ENCODE measurements around the gene SYAP1.
"Not testable (repeated sequence)": the region's sequence is repeated elsewhere in the genome, so short reads cannot be mapped to it uniquely, and the experiment has no call there.

SYAP1 gene, protein sequence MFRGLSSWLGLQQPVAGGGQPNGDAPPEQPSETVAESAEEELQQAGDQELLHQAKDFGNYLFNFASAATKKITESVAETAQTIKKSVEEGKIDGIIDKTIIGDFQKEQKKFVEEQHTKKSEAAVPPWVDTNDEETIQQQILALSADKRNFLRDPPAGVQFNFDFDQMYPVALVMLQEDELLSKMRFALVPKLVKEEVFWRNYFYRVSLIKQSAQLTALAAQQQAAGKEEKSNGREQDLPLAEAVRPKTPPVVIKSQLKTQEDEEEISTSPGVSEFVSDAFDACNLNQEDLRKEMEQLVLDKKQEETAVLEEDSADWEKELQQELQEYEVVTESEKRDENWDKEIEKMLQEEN

DNA sequence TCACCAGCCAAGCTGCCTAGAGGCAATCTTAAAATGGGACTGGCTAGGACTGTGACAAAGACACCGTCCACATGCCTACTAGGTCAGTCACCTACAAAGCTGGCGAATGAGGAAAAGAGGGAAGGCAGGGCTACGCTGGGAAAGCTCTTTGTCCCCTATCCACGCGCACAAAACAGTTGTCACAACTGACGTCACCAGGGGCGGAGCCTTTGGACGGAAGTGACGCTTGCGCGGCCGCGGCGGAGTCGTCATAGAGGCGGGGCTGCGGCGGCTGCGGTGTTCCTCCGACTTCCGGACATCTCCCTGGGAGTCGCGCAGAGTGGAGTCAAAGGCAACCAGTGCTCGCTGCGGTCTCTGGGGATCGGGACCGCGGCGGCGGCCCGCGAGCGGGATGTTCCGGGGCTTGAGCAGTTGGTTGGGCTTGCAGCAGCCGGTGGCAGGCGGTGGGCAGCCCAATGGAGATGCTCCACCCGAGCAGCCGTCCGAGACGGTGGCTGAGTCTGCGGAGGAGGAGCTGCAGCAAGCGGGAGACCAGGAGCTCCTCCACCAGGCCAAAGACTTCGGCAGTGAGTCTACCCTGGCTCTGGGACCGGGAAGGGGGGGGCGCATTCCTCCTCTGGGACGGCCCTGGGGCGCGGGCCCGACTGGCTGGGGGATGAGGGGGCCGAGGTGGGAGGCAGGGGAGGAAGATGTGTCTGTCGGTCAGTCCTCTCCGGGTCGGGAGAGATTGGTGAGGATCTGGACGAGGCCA lies at the start of gene SYAP1:
Gene SYAP1 (plus strand): TSS at position 279 of the 751 bp plus-strand sequence. CDS start 113 bp downstream, at position 392.
- peak; percentile 91 for DNase-seq (ENCODE audit: low spot score)

DNA sequence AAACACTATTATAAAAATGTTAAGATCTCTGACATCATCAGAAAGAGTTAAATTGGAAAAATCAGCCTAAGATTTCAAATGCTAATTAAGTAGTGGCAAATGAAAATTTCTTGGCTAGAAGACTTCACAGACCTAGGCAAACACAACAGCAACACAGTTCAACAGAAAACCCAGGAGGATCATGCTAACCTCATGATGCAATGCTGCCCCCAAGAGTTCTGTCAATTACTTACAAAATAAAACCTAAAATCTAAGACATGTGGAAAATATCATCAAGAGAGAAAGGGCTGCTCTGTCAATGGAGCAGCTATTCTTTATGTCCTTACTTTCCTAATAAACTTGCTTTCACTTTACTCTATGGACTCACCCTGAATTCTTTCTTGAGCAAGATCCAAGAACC lies 48.4 kb upstream of the SYAP1 start:
- DNase-seq (ENCODE audit: low spot score): peak; percentile 53

DNA sequence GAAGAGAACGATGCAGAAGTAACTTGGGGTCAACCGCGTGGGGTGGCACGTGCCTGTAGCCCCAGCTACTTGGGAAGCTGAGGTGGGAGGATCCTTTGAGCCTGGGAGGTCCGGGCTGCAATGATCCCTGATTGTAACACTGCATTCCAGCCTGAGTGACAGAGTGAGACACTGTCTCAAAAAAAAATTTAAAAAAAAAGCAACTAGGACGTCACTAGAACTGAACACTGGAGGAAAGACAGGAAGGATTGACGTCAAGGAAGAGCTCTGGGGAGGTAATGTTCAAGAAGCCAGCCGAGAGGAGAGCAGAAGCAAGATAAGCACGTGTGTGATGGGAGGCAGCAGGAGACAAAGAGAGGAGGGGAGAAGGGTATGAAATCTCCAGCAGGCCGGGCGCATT lies 40.7 kb upstream of the SYAP1 start:
- DNase-seq (ENCODE audit: low spot score): no peak

DNA sequence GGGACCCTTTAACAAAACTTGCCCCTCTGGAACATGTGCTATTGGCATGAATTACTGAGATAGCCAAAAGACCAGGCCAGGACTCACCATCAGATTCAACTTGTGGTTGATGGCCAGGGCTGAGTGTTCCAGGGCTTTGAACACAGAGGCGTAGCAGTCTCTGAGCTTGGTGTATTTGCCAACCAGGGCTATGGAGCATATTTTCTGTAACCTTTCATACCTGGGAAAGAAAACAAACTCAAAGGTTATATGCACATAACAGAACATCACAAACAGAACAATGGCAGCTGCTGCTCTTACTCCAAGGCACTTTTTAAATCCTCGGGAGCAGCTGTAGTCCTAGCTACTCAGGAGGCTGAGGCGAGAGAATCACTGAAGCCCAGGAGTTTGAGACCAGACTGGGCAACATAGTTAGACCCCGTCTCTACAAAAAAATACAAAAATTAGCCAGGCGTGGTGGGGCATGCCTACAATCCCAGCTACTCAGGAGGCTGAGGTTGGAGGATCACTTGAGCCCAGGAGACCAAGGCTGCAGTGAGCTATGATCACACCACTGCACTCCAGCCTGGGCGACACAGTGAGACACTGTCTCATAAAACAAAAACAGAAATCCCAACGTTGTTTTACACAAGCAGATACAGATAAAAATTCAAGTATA lies 36.3 kb upstream of the SYAP1 start:
- no peak for DNase-seq (ENCODE audit: low spot score)

DNA sequence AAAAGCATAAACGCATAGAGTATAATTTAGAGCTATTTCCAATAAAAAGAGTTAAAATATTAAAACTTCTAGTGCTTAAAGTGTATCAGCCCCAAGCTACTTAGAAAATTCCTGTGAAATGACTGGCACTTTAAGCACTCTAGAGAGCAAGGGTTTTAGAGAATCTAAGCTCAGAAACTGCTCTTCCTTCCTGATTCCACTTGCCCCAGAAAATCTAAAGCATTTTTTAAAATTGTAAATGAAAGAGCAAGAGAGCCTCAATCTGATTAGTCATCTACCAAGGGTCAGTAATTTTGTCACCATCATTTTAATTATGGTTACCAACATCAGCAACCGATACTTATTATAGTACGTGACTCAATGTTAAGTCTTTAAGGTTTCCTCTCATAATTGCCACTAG lies 31.9 kb upstream of the SYAP1 start:
- DNase-seq (ENCODE audit: low spot score): no peak

DNA sequence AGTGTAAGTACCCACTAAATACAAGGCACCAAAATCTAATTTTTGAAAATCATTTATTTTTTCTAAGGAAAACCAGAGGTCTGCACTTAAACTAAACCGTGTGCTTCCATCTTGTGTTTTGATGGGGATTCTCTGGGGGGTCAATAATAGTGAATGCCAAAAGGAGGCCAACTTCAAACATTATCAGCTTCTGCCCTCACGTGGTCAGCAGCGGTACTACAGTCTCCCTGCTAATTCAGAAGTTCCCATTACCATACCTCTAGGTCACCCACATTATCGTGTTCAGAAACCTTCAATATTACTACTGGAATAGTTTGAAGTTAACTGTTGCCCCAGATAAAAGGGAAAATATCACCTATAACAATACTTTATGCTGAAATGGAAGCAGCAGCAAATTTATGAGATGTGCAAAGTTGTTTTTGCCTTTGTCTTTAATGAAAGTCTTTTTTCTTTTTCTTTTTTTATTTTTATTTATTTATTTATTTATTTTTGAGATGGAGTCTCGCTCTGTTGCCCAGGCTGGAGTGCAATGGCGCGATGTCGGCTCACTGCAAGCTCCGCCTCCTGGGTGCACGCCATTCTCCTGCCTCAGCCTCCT lies 24.2 kb upstream of the SYAP1 start:
- peak; percentile 66 for DNase-seq (ENCODE audit: low spot score)

DNA sequence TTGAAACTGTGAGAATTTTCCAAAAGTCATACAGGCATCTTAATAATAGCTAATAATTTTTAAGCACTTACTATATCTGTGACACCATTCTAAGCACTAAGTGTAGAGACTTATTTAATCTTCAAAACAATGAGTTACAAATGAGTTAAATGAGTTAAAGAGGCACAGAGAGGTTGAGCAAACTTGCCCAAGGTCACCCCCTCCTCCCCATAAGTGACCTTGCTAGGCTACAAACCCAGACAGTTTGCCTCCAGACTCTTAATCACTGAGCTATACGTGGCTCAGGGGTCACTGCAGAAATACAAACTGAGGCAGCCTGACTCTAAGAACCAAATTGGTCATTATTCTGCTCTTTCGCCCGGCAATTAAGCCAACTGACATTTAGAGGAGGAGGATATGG lies 22.5 kb upstream of the SYAP1 start:
- no peak for DNase-seq (ENCODE audit: low spot score)

DNA sequence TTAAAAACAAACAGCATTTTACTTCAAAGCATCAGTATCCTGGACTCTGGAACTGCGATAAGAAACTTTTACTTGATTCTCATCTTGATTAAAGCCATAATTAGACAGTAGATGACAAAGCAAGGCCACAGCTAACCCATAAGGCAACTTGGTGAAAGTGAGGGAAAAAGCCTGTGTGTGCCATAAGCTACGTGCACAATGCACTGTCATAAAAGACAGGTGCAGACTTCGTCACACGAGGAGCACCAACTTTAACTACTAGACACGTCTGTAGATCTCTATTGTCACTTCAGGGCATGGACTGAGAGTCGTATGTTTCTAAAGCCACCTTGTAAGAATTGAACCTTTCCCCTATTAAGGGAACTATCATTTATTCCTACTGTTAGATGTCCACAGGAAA lies 20.0 kb upstream of the SYAP1 start:
- DNase-seq (ENCODE audit: low spot score): no peak

DNA sequence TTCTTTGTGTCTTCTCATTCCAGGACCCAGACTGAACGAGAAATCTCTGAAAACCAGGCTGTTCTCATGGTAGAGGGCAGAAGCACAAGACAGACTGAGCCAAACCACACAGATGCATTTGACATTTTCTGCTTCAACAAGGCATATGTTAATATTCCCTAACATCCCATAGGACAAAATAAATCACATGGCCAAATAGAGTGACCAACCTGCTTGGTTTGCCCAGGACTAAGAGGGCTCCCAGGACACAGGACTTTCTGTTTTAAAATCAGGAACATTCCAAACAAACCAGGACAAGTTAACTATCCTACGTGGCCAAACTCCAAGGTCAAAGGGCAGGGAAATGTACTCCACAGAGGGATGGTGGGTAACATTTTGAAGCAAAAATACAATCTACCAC lies 18.7 kb upstream of the SYAP1 start:
- DNase-seq (ENCODE audit: low spot score): no peak

DNA sequence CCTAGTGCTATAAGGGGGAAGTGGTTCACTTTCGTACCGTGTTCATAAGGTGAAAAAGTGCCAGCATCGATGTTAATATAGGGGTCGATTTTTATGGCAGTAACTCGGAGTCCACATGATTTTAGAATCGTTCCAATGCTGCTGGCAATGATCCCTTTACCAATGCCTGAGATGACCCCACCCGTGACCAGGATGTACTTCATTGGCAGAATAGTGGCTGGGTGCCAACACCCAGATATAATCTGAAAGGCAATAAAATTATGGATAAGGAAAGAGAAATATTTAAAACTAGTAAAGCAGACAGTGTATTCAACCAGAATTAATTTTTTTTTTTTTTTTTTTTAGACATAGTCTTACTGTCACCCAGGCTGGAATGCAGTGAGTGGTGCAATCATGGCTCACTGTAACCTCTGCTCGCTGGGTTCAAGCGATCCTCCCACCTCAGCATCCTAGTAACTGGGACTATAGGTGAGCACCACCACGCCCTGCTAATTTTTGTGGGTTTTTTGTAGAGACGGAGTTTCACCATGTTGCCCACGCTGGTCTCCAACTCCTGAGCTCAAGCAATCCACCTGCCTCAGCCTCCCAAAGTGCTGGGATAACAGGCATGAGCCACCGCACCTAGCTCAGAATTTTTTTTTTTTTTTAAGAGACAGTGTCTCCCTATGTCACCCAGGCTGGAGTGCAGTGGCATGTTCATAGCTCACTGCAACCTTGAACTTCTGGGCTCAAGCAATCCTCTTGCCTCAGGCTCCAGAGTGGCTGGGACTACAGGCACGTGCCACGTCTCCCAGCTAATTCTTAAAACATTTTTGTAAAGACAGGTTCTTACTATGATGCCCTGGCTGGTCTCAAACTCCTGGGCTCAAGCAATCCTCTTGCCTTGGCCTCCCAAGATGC lies 16.5 kb upstream of the SYAP1 start:
- DNase-seq (ENCODE audit: low spot score): no peak

DNA sequence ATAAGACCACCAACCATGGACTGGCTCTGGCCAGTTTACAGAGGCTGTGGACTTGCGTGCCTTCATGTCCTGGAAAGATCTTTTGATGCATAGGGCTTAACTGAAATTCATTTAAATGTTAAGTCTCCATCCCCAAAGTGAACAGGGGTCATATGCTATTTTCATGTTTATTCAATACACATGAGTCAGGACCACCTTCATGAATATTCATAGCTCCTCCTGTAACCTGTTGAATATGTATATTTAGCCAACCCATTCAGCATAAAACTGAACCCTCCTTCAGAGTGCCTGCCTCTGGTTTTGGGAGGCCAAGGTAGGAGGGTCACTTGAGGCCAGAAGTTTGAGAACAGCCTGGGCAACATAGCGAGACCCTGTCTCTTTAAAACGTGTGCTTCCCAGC lies 14.0 kb upstream of the SYAP1 start:
- DNase-seq (ENCODE audit: low spot score): no peak

DNA sequence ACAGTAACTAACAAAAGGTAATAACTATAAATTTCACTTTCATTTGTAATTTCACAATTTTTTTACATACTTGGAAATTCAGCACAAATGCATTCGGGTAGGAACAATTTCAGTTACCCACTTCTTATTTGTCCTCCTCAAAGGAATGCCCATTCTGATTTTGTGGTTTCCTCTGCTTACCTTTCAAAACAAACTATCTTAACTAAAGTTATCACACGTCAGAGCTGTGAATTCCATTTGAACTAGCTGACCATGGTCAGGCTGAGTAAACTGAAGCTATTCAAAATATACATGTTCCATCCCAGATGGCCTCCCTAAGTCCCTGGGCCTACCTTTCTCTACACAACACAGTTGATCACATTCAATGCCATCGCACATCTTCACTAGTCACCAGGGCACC lies 11.4 kb upstream of the SYAP1 start:
- no peak for DNase-seq (ENCODE audit: low spot score)

DNA sequence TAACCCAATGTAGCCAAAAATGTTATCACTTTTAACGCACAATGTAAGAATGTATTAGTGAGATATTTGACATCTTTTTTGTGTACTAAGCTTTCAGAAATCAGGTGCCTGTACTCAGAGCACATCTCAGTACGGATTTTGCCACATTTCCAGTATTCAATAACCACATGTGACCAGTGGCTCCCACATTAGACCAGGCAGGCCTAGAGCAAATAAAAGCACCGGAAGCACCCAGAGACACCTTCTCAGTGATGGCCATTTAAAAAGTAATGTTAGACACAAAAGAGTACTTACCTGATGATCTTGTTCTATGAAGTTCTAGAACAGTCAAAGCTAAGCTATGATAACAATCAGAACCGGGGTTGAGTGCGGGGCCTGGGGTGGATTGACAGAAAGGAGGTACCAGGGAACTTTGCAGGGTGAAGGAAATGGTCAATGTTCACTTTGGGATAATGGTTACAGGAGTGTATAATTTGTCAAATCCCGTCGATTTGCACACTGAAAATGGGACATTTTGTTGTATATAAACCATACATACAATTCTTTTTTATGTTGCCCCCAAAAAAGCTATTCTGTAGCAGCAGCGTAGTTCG lies 8.1 kb upstream of the SYAP1 start:
- DNase-seq (ENCODE audit: low spot score): no peak

DNA sequence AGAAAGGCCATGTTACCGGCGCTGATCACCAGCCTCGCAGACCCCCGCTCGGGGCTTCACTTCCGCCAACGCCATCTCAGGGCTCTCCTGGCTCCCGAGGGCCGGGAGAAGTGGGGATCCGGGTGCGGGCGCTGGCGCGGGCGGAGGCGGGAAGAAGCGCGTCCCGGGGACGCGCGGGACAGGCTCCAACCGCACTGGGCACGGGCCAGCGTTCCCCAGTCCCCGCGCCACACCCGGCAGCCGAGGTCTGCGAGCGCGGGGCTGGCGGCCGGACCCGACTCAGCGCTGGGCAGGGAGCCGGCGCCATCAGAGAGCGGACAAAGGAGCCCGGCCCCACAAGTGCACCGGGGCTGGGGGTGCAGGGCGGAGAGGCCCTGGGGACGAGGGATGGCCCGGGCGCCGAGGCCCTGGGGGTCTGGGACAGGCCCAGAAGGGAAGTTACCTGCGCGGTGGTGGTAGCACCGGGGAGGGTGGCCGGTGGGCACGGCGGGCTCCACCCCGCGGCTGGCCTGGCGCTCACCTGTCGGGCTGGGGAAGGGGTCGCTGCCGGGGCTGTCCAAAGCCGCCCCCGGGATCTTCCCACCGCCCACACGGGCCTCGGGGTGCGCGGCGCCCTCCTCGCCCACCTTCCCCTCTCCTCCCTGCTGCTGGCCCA lies 7.4 kb upstream of the SYAP1 start:
- no peak for DNase-seq (ENCODE audit: low spot score)

DNA sequence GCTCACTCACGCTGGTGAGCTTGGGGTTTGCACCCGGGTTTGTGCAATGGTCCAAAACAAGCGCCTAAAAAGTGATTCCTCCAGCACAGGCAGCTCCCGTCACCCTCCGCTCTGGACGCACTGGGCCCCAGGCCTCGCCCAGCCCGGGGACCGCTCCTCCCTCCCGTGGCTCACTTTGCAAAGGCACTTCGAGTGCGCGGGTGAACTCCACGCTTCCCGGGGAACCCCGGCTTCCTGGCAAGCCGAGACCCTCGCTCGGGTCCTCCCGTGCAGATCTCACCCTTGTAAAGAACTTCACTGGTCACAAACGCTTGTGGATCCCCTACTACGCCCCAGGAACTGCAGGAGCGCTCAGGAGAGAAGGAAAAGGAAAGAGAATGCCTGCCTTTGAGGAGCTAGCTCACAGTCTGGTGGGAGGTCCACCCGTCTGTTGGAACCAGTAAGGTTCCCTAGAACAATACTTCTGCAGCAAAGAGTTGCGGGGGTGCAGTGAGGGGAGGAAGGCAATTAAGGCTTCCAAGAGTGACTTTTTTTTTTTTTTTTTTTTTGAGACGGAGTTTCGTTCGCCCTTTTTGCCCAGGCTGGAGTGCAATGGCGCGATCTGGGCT lies 6.8 kb upstream of the SYAP1 start, which contains the start of gene CTPS2:
Gene CTPS2 (minus strand): TSS at position 122 of the 608 bp plus-strand sequence. CDS start 9,767 bp downstream, outside the sequence.
- DNase-seq (ENCODE audit: low spot score): peak; percentile 53

DNA sequence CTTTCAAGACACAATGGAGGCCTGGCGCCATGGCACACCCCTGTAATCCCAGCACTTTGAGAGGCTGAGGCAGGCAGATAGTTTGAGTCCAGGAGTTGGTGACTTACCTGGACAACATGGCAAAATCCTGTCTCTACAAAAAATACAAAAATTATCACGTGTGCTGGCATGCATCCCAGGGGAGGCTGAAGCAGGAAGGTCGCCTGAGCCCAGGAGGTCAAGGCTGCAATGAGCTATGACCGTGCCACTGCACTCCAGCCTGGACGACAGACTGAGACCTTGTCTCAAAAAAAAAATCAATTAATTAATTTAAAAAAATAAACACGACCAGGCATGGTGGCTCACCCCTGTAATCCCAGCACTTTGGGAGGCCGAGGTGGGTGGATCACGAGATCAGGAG lies 4.9 kb upstream of the SYAP1 start:
- DNase-seq (ENCODE audit: low spot score): no peak

DNA sequence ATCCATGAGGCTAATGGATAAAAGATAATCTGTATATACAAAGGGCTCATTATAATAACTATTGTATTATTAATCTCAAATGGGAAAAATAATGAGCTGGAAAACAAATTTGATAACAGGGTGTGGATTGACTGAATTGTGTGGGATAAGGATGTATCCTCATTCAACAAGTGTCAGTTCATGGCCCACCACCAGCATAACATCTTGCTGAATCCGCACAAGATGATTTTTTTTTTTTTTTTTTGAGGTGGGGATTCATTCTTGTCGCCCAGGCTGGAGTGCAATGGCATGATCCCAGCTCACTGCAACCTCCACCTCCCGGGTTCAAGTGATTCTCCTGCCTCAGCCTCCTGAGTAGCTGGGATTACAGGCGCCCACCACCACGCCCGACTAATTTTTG lies 3.8 kb upstream of the SYAP1 start:
- DNase-seq (ENCODE audit: low spot score): not testable (repeated sequence)

DNA sequence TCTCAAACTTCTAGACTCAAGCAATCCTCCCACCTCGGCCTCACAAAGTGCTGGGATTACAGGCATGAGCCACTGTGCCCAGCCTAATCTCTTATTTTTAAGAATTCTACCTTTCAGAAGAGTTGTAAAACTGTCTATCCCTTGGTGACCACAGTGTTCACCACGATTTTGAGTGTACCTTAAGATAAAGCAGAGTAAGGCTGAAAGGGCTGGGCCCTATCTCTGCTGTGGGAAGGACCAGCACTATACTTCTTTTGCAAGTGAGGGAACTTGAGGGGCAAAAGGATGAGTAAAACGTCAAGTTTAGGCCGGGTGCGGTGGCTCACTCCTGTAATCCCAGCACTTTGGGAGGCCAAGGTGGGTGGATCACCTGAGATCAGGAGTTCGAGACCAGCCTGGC lies 3.0 kb upstream of the SYAP1 start:
- DNase-seq (ENCODE audit: low spot score): not testable (repeated sequence)

DNA sequence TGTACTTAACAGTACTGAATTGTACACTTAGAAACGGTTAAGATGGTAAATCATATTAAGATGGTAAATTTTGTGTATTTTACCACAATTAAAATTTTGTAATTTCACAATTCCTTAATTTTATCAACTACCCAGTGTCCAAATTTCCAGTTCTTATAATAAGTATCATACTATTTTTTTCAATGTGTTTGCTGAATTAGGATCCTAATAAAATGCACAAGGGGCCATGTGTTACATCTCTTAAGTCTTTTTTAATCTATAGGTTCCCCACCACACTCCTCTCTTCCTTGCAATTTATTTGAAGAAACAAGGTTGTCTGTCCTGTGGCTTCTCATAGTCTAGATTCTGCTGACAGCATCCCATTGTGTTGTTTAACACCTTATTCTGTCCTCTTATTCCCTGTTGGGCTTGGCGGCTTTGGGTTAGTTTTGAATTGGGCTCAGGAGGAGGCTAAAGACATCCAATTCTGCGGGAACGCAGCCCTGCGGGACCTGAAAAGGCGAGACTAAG lies 533 bp upstream of the SYAP1 start:
- no peak for DNase-seq (ENCODE audit: low spot score)

DNA sequence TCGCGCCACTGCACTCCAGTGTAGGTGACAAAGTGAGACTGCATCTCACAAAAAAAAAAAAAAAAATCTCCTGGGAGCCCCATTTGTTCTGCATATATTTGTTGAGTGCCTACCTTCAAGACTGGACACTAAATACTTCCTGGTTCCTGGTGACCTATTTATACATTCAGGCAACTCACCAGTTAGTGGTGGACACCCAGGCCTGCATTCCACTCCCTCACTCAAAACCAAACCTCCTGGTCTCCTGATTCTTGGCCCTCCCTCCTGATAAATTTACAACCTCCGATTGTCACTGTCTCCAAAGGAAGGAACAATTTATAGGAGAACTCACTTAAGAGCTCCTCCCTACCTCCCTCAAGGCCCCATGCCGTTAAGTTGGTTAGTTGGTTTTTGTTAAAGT lies 3.1 kb downstream of the SYAP1 start:
- no peak for DNase-seq (ENCODE audit: low spot score)

Measured in hematopoietic multipotent progenitor cell treated with erythropoietin and hydrocortisone succinate and interleukin-3 and kit ligand, for 15 days (in vitro differentiated cells).